ENCODE measurements around the gene KAZN. TPM values are rescaled to one million over a fixed set of nuclear protein-coding genes. Genes with fewer than 3 reads are reported as not detected.

The KAZN gene
- total RNA-seq, 6 experiments from 2014 or later, result 13.1 to 22.3 (median 20.7) TPM

DNA sequence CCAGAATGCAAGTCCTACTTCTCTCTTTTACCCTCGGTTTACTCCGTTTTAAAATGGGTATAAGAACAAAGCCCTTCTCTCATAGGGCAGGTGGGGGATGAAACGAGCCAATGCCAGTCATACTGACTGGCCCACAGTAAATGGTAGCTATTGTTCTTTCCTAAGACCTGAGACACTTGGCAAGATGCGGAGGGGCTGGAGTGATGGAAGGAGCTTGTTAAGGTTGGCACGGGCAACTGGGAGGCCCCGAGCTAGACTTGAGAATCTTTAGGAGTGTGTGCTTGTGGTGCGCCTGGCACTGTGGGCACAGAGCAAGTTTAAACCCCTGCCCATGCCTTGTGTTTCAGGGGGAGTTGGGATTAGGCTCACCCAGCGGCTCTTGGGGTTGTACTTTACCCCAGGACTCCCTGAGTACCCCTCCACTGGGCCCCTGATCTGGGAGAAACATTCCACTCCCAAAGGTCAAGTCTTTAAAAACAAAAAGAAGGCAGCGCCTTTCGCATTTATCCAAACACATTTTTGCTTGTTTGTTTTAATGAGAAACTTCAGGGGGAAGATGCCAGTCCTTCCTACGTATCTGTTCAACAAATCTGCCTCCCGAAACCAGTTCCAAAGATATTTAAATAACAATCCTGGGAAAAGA, 314.5 kb downstream of the KAZN start:
- H3K27me3 Mint-ChIP-seq (ENCODE audit: insufficient read depth), result peaks cover 3% of the 10 kb centered on the region
- peaks cover 9% of the 10 kb centered on the region for H3K4me1 Mint-ChIP-seq (ENCODE audit: low read depth)
- DNase-seq, result no peak
- no peak overlapping the region for H3K4me3 Mint-ChIP-seq
- H3K27ac Mint-ChIP-seq, result no peak overlapping the region
- no peak for TF ChIP-seq CTCF (IDR thresholded peaks at IDR 0.05)
- no peaks in the 10 kb centered on the region for H3K36me3 Mint-ChIP-seq (ENCODE audit: low read depth)
- no peaks in the 10 kb centered on the region for H3K9me3 Mint-ChIP-seq

- Mint-ChIP-seq H3K4me1 (ENCODE audit: low read depth) (peaks cover 9% of the 10 kb centered on the region), H3K4me3 (no peak overlapping the region), H3K27ac (no peak overlapping the region), H3K36me3 (ENCODE audit: low read depth) (no peaks in the 10 kb centered on the region), H3K27me3 (ENCODE audit: insufficient read depth) (peaks cover 3% of the 10 kb centered on the region; the same call in 1 of the 2 replicates), H3K9me3 (no peaks in the 10 kb centered on the region)
- no peak for TF ChIP-seq CTCF (IDR thresholded peaks at IDR 0.05)
- no peak for DNase-seq
These were observed 315.1 kb downstream of the KAZN start for GRCh38 chr1:14913482-14914177.

GRCh38 chr1:14914351-14914988, 316.0 kb downstream of the KAZN start:
- Mint-ChIP-seq H3K27ac (no peak overlapping the region), H3K9me3 (no peaks in the 10 kb centered on the region), H3K4me3 (no peak overlapping the region), H3K36me3 (ENCODE audit: low read depth) (no peaks in the 10 kb centered on the region), H3K4me1 (ENCODE audit: low read depth) (peaks cover 9% of the 10 kb centered on the region), H3K27me3 (ENCODE audit: insufficient read depth) (peaks cover 3% of the 10 kb centered on the region; the same call in 1 of the 2 replicates)
- TF ChIP-seq CTCF (IDR thresholded peaks at IDR 0.05), result no peak
- no peak for DNase-seq

DNA sequence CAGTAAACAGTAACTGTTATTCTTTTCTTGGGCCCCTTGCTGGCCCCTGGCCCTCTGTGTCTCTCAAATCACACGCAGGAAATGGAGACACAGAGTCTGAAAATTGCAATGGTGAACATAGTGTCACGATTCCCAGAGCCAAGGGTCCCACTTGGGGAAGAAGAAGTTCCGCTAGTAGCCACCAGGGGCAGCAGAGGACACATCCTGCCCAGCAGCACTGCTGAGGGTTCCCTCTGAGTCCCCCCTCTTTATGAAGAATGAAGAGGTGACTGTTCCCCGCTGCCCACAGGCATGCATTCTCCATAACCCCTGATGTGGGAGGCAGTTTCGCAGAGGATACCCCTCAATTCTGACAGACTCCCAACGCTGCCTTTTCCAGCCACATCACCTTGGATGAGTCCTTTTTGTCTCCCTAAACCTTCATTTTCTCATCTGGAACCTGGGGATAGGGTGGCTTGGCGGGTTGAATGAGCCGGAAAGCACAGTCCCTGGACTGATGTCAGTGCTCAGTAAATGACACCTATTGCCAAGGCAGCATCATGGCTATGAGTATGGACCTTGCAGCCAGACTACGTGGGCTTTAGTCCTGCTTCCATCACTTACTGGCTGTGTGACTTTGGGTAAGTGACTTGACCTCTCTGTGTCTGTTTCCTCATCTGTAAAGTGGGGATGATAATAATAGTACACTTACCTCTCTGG, 317.0 kb downstream of the KAZN start:
- H3K4me3 Mint-ChIP-seq, result no peak overlapping the region
- no peak for DNase-seq
- TF ChIP-seq CTCF (IDR thresholded peaks at IDR 0.05), result peak; percentile 92
- H3K36me3 Mint-ChIP-seq (ENCODE audit: low read depth), result no peaks in the 10 kb centered on the region
- no peak overlapping the region for H3K27ac Mint-ChIP-seq
- H3K27me3 Mint-ChIP-seq (ENCODE audit: insufficient read depth), result peaks cover 3% of the 10 kb centered on the region; the same call in 1 of the 2 replicates
- H3K9me3 Mint-ChIP-seq, result no peaks in the 10 kb centered on the region
- peaks cover 9% of the 10 kb centered on the region for H3K4me1 Mint-ChIP-seq (ENCODE audit: low read depth)

- TF ChIP-seq CTCF (IDR thresholded peaks at IDR 0.05), result no peak
- Mint-ChIP-seq H3K27me3 (ENCODE audit: insufficient read depth) (peaks cover 3% of the 10 kb centered on the region; the same call in 1 of the 2 replicates), H3K36me3 (ENCODE audit: low read depth) (no peaks in the 10 kb centered on the region), H3K27ac (no peak overlapping the region), H3K4me3 (no peak overlapping the region), H3K4me1 (ENCODE audit: low read depth) (no peaks in the 10 kb centered on the region), H3K9me3 (no peaks in the 10 kb centered on the region)
- DNase-seq, result no peak
These were observed 320.8 kb downstream of the KAZN start for GRCh38 chr1:14919289-14919688.

Data from HFFc6 (cell line).